GM12801 (cell line): ENCODE results near the gene TNS3.

Experiments used
- TF ChIP-seq, protein P1 (sequence below): IDR thresholded peaks from one replicate; pipeline ENCODE4 v1.5.1; 2011; ENCODE audit warnings: control low read depth; ENCODE audit not compliant: insufficient read length; ENCODE audit errors: extremely low read depth

Gene TNS3

DNA sequence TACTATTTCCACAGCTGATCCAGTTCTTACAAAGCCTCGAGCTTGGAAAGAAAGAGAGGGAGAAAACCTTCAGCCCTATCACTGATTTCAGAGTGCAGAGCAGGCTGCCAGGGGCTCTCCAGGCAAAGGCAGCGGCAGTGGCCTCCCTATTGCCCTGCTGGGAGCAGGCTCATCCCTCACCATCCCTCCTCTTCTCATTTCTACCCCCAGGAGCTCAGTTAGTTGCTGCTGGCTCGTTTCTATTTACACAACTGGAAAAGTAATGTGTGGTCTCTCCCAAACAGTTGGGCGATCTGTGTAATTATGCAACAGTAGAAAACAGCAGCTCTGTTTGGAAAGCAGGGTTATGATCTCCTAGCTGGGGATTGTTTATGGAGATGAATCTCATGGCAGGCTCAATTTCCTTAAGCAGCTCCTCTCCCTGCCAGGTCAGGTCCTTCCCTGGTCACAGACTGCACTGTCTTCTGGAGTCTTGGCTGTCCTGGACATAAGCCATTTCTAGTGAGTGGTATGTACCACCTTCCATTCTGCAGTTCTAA lies 28.7 kb upstream of the TNS3 start:
- TF ChIP-seq, protein P1, sequence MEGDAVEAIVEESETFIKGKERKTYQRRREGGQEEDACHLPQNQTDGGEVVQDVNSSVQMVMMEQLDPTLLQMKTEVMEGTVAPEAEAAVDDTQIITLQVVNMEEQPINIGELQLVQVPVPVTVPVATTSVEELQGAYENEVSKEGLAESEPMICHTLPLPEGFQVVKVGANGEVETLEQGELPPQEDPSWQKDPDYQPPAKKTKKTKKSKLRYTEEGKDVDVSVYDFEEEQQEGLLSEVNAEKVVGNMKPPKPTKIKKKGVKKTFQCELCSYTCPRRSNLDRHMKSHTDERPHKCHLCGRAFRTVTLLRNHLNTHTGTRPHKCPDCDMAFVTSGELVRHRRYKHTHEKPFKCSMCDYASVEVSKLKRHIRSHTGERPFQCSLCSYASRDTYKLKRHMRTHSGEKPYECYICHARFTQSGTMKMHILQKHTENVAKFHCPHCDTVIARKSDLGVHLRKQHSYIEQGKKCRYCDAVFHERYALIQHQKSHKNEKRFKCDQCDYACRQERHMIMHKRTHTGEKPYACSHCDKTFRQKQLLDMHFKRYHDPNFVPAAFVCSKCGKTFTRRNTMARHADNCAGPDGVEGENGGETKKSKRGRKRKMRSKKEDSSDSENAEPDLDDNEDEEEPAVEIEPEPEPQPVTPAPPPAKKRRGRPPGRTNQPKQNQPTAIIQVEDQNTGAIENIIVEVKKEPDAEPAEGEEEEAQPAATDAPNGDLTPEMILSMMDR, result no peak

DNA sequence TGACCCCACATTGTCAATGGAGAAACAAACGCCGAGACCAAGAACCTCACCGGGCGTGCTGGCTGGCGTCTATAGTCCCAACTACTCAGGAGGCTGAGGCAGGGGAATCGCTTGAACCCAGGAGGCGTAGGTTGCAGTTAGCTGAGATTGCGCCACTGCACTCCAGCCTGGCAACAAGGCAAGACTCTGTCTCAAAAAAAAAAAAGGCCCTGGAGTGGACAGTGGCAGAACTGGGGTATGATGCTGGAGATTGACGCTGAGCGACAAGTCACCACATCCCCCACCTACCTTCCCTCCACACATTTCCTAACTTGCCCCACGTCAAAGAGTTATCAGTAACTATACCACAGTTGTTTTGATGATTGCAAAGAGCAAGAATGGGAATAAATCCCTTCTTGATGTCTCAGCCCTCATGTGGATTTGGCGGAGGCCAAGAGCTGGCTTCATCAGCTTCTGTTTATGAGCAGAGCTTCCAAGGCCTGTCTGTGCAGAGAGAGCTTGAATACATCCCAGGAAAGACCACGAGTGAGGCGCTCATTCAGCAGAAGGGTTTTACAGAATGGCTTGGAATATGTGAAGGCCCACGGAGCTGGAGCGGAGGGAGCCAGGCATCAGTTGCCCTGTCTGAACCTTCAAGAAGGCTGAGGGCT lies 28.0 kb upstream of the TNS3 start:
- TF ChIP-seq, protein P1, result no peak

DNA sequence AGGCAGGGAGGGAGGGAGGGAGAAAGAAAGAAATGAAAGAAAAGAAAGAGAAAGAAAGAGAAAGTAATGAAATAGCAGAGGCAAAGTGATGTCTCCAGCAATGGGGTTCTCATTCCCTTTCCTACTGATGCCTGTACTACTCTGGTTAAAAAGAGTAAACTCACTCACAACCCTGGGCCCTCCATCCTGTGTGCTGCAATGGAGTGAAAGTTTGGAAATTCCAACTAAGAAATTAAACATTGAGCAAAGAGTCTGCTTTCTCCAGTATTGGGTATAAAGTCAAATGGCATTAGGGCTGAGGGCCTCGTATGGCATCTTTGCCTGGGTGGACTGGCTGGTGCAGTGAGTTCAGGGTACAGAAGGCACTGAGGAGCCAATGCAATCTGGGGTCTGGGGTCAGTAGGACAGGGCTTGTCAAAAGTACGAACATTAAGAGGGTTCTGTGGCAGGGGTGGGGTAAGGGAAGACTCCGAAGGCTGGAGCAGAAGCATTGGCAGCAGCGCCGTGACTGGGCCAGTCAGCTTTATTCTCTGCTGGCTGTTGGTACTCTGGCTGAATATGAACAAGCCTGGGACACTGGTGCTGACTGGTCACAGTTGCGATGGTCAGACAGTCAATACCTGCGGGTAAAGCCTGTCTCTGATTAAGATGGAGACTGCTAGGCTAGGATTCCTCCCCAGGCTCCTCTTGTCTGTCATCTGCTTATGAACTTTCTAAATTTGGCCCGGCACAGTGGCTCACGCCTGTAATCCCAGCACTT lies 24.1 kb upstream of the TNS3 start:
- TF ChIP-seq, protein P1, result no peak

DNA sequence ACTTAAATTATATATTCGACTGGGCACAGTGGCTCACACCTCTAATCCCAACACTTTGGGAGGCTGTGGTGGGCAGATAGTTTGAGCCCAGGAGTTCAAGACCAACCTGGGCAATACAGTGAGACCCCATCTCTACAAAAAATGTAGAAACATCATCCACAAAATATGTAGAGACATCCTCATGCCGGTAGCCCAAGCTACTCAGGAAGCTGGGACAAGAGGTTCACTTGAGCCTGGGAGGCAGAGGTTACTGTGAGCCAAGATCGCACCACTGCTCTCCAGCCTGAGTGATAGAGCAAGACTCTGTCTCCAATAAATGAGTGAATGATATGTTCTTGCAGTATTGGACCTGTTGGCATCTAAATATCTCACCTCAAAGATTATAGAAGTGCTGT lies 22.6 kb upstream of the TNS3 start:
- TF ChIP-seq, protein P1, result no peak

DNA sequence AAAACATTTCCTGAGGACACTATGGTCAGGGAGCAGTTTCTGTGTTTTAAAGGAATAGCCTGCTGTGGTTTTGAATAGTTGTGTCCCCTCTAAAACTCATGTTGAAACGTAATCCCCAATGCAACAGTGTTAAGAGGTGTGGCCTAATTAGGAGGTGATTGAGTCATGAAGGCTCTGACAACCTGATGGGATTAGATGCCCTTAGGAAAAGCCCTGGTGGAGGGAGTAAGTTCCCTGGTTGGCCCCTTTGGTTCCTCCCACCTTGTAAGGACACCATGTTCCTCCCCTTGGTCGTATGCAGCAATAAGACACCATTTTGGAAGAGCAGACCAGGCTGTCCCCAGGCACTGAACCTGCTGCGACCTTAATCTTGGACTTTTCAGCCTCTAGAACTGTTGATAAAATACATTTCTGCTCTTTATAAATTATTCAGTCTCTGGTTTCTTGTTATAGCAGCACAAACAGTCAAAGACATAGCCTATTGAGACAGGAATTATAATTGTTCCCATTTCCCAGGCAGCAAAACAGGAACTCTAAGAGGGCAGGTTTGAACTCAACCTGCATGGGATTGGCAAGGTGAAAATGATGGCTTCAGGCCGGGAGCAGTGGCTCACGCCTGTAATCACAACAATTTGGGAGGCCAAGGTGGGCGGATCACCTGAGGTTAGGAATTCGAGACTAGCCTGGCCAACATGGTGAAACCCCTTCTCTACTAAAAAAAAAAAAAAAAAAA lies 20.5 kb upstream of the TNS3 start:
- TF ChIP-seq, protein P1, result no peak

DNA sequence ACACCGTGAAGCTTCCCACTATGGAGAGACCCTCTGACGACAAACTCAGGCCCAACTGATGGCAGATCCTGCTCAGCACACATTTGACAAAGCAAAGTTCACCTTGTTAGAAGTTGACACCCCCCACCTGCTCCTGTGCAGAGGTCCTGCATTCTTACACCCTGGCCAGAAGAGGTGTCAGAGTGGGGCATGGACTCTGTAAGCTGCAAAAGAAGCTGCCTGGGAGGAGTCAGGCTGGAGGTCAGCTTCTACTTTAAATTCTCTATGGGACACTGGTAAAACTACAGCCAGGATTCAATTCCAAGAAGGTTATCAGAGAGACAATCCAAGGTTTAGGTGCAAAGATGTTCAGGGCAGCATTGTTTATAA lies 20.0 kb upstream of the TNS3 start:
- TF ChIP-seq, protein P1, result no peak
